ENCODE data around the gene CDH5.

Gene CDH5

GRCh38 chr16:66375451-66375850 lies 9.0 kb downstream of the CDH5 start:
- no peak for DNase-seq

- DNase-seq = no peak
Measured at GRCh38 chr16:66376114-66376513, 9.6 kb downstream of the CDH5 start.

- no peak for DNase-seq
Measured at GRCh38 chr16:66376577-66377305, 10.2 kb downstream of the CDH5 start.

GRCh38 chr16:66377324-66377723 lies 10.8 kb downstream of the CDH5 start:
- no peak for DNase-seq

- no peak for DNase-seq
Measured at GRCh38 chr16:66378741-66379570, 12.5 kb downstream of the CDH5 start.

- no peak for DNase-seq
Measured at GRCh38 chr16:66379571-66379941, 13.1 kb downstream of the CDH5 start.

GRCh38 chr16:66380421-66380820 lies 13.9 kb downstream of the CDH5 start:
- no peak for DNase-seq

- DNase-seq = no peak
Measured at GRCh38 chr16:66381585-66382170, 15.2 kb downstream of the CDH5 start.

GRCh38 chr16:66382171-66382965 lies 15.9 kb downstream of the CDH5 start:
- no peak for DNase-seq

GRCh38 chr16:66382966-66383299 lies 16.4 kb downstream of the CDH5 start:
- DNase-seq = no peak

- no peak for DNase-seq
Measured at GRCh38 chr16:66383551-66383950, 17.1 kb downstream of the CDH5 start.

- DNase-seq = no peak
Measured at GRCh38 chr16:66385415-66385814, 18.9 kb downstream of the CDH5 start.

GRCh38 chr16:66386629-66387622 lies 20.4 kb downstream of the CDH5 start:
- no peak for DNase-seq

- DNase-seq = no peak
Measured at GRCh38 chr16:66387817-66388332, 21.4 kb downstream of the CDH5 start.

GRCh38 chr16:66388350-66389139 lies 22.1 kb downstream of the CDH5 start:
- DNase-seq = no peak

- no peak for DNase-seq
Measured at GRCh38 chr16:66389256-66390176, 23.0 kb downstream of the CDH5 start.

- no peak for DNase-seq
Measured at GRCh38 chr16:66390346-66391108, 24.0 kb downstream of the CDH5 start.

GRCh38 chr16:66391726-66392670 lies 25.5 kb downstream of the CDH5 start:
- no peak for DNase-seq
